Measurements from ENCODE around the gene VPS33A.
A peak's percentile ranks its signal among the peaks of the same experiment; 100 is the strongest.
"Not testable (repeated sequence)": the region's sequence is repeated elsewhere in the genome, so short reads cannot be mapped to it uniquely, and the experiment has no call there.

The VPS33A gene

DNA sequence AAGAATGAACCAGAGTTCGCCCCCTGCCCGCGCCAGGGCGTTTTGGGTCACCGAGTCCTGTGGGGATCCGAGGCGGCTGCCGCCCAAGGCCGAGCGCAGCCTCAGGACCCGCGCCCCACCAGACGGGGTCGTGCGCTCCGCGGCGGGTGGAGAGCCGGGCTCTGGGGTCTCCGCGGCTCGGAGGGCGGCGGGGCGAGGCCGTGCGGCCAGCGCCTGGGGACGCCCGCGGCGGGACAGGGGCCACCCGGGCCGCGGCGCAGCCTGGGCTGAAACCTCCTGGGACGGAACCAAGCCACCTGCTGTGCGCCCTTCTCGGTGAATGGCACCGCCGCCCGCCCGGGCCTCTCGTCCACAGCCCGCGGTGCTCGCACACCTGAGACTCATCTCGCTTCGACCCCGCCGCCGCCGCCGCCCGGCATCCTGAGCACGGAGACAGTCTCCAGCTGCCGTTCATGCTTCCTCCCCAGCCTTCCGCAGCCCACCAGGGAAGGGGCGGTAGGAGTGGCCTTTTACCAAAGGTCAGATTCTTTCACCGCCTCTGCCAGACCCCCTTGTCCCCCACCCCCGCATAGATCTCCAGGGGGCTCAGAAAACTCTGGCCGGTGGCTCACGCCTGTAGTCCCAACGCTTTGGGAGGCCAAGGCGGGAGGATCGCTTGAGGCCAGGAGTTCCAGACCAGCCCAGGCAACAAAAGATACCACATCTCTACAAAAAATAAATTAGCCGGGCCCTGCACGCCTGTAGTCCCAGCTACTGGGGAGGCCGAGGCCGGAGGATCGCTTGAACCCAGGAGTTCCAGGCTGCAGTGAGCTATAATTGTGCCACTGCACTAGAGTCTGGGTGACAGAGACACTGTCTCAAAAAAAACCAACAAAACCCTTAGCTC is 61.9 kb downstream of the VPS33A start:
- no peak for DNase-seq (ENCODE audit: low read depth in 2 of 2)

- DNase-seq (ENCODE audit: low read depth in 2 of 2) = peak; percentile 36 to 54
Measured at GRCh38 chr12:122203301-122204166, 62.8 kb downstream of the VPS33A start, which contains the start of gene B3GNT4. Gene B3GNT4, plus strand, starts transcription at chr12:122203709. Its CDS starts 910 bp downstream, at chr12:122204619.

DNA sequence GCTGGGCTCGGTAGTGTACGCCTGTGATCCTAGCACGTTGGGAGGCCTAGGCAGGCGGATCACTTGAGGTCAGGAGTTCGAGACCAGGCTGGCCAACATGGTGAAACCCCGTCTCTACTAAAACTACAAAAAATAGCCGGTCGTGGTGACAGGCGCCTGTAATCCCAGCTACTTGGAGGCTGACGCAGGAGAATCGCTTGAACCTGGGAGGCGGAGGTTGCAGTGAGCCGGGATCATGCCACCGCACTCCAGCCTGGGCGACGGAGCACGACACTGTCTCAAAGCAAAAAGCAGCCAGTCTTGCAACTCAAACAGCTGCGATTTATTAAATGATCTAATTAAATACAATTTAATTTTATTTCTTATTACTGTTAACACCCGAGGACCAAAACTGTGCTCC is 63.5 kb downstream of the VPS33A start:
- not testable (repeated sequence) for DNase-seq (ENCODE audit: low read depth in 2 of 2)

DNA sequence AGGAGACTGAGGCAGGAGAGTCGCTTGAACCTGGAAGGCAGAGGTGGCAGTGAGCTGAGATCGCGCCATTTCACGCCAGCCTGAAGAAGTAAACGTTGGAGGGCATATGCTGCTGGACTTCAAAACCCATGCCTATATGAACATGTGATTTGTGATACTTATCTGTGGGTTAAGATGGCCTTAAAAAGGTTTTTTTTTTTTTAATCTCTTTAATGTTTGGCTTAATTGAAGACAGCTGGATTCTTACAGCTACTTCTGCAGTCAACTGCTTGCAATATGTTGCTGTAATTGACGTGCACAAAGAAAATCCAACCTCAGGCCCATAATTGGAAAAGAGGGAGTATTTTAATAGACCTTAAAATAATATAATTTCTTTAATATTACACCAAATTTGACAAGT is 64.3 kb downstream of the VPS33A start:
- no peak for DNase-seq (ENCODE audit: low read depth in 2 of 2)

- no peak for DNase-seq (ENCODE audit: low read depth in 2 of 2)
Measured at GRCh38 chr12:122201381-122201780, 64.9 kb downstream of the VPS33A start.

- no peak for DNase-seq (ENCODE audit: low read depth in 2 of 2)
Measured at GRCh38 chr12:122200541-122201175, 65.6 kb downstream of the VPS33A start.

- no peak for DNase-seq (ENCODE audit: low read depth in 2 of 2)
Measured at GRCh38 chr12:122199484-122200355, 66.6 kb downstream of the VPS33A start.

- no peak for DNase-seq (ENCODE audit: low read depth in 2 of 2)
Measured at GRCh38 chr12:122197612-122197966, 68.7 kb downstream of the VPS33A start.

DNA sequence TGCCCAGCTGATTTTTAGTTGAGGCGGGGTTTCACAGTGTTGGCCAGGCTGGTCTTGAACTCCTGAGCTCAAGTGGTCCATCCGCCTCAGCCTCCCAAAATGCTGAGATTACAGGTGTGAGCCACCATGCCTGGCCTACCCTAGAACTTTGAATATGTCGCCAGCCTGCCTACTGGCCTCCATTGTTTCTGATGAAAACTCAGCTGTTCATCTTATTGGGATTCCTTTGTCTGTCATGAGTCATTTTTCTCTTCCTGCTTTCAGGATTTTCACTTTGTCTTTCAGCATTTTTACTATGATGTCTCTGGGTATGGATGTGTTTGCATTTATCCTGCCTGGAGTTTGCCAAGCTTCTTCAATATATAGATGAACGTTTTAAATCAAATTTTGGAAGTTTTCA is 70.9 kb downstream of the VPS33A start:
- no peak for DNase-seq (ENCODE audit: low read depth in 2 of 2)

- DNase-seq (ENCODE audit: low read depth in 2 of 2) = no peak
Measured at GRCh38 chr12:122194804-122195203, 71.5 kb downstream of the VPS33A start.

- DNase-seq (ENCODE audit: low read depth in 2 of 2) = no peak
Measured at GRCh38 chr12:122192441-122192840, 73.9 kb downstream of the VPS33A start.

DNA sequence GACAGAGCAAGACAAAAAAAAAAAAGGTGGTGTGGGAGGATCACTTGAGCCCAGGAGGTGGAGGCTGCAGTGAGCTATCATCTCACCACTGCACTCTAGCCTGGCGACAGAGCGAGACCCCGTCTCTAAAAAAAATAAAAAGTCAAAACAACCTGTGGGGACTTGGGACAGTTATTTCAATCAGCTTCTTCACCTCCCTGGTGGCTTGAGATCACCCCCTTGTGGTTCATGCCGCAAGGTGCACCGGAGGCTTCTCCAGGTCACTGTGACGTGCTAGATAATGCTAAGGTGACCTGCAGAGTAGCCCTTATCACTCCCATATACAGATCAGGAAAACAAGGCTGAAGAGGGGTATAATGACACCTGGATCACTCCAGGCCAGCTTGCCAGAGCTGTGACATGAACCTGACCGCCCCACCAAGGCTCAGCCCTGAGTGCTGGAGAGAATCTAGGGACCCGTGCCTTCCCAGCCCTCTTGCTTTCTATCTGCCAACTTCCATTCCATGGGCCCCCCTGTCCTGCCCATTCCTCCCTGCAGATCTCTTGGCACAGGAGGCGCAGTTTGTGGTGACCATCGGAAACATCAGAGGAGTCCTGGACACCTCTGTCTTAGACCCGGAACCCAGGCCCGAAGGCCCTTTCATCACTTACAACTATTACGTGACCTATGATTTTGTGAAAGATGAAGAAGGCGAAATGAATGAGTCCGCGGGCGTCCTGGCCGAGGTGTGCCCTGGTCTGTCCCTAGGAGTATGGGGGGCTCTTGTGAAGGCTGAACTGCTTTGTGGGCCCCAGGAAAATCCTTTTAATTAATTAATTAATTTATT is 75.2 kb downstream of the VPS33A start:
- peak; percentile 35 to 39 for DNase-seq (ENCODE audit: low read depth in 2 of 2)

DNA sequence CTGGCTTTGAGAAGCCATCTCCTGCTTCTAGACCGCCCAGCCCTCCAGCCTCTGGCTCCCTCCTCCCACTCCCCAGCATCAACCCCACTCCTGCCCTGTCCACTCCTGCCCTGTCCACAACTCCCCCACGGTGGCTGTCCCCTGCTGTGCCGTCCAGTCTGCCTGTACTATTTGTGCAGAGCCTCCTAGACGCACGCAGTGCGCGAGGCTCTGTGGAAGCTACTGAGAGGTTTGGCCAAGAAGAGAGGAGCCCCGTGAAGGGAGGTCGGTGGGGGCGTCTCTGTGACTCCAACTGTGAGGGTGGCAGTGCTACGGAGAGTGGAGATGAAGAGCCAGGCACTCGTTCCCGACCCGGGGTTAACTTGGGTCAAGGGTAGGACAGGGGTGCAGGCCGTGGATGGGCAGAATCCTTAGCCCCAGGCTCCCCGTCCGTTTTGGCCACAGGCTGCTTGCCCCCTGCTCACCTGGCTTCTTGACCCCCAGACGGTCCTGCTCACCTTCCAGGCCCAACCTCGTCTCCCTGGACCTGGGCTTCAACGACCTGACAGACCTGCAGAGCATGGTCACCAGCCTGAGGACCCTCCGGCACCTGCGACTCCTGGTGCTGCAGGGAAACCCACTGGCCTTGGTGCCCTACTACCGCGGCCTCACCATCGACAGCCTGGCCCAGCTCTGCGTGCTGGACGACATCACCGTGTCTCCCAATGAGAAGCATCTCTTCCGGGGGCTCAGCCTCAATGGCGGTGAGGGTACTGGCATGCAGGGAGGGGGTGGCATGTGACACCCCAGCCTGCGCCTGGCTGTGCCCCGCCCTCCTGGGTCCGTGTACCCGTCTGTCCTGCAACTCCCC is 76.4 kb downstream of the VPS33A start:
- DNase-seq (ENCODE audit: low read depth in 2 of 2) = no peak

DNA sequence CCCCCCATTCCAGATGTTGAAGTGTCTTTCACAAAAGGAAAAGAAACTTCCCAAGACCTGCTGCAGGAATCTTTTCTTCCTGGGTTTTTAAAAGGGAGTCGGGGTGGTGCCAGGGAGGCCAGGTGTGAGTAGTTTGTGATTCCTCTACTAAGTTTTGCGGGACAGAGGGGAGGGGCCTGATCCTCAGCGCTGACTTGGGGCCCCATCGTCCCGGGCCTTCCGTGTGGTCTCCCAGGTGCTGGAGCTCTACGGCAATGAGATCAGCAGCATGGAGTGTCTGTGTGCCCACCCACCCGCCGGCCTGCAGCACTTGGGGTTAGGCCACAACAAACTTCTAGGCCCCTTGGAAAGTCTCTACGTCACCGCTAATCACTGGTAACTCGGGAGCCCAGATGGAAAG is 78.8 kb downstream of the VPS33A start:
- DNase-seq (ENCODE audit: low read depth in 2 of 2) = no peak

- DNase-seq (ENCODE audit: low read depth in 2 of 2) = no peak
Measured at GRCh38 chr12:122185494-122186082, 80.7 kb downstream of the VPS33A start.

- DNase-seq (ENCODE audit: low read depth in 2 of 2) = no peak
Measured at GRCh38 chr12:122185079-122185478, 81.2 kb downstream of the VPS33A start.

GRCh38 chr12:122184517-122184916 is 81.8 kb downstream of the VPS33A start:
- no peak for DNase-seq (ENCODE audit: low read depth in 2 of 2)

DNA sequence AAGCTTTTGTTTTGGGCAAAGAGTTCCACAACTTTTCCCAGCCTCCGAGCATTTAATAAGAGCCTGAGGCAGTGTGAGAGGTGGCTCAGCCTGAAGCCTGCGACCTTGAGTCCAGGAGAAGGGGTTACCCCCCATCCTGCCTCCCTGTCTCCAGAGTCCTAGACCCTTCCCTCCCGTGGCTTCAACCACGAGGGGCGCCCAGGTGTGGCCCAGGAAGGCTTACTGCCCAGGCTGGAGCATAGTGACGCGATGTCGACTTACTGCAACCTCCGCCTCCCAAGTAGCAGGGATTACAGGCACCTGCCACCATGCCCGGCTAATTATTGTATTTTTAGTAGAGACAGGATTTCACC is 82.7 kb downstream of the VPS33A start:
- no peak for DNase-seq (ENCODE audit: low read depth in 2 of 2)
